ENCODE results near the gene ADAMTS17.

The ADAMTS17 gene

GRCh38 chr15:100171411-100171810, 170.4 kb downstream of the ADAMTS17 start:
- TF ChIP-seq, protein P1, sequence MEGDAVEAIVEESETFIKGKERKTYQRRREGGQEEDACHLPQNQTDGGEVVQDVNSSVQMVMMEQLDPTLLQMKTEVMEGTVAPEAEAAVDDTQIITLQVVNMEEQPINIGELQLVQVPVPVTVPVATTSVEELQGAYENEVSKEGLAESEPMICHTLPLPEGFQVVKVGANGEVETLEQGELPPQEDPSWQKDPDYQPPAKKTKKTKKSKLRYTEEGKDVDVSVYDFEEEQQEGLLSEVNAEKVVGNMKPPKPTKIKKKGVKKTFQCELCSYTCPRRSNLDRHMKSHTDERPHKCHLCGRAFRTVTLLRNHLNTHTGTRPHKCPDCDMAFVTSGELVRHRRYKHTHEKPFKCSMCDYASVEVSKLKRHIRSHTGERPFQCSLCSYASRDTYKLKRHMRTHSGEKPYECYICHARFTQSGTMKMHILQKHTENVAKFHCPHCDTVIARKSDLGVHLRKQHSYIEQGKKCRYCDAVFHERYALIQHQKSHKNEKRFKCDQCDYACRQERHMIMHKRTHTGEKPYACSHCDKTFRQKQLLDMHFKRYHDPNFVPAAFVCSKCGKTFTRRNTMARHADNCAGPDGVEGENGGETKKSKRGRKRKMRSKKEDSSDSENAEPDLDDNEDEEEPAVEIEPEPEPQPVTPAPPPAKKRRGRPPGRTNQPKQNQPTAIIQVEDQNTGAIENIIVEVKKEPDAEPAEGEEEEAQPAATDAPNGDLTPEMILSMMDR (IDR thresholded peaks at IDR 0.05) = no peak

DNA sequence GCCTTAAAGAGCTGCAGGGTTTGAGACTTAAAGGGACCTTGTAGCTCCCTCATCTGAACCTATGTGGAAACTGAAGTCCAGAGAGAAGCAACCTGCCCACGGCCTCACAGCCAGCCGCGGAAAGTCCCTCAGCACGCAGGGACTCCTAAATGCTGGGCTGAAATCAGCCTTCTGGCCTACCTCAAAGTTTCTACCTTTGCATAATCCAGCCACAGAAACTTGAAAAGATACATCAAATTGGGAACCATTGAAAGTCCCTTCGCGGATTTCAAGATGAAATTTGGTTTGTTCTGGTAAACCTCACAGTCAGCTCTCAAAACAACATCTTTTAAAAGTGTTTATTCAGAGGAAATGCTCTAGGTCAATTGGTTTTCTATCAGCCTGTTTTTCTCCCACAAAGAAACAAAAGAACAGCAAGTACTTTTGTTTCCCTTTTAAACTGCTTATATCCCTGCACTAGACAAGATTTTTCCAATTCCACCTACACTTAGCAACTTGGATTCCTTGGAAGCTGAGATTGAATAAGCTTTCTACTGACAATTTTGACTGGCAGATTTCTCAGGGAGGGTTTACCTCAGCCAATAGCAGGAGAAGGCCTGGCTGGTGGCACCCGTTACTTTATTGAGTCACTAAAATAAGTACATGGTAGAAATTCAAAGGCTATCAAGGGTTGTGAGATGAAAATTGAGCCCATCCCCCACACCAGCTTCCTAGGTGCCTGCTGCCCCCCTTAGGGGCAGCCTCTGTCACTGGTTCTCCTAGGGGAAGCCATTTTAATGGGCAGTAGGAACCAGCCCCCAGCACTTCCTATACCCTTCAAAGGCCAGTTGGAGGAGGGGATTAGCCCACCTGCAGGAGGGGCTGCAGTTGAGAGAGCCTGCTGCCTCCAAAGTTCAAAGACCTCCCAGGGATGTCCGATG, 171.2 kb downstream of the ADAMTS17 start:
- TF ChIP-seq, protein P1 (IDR thresholded peaks at IDR 0.05) = no peak

DNA sequence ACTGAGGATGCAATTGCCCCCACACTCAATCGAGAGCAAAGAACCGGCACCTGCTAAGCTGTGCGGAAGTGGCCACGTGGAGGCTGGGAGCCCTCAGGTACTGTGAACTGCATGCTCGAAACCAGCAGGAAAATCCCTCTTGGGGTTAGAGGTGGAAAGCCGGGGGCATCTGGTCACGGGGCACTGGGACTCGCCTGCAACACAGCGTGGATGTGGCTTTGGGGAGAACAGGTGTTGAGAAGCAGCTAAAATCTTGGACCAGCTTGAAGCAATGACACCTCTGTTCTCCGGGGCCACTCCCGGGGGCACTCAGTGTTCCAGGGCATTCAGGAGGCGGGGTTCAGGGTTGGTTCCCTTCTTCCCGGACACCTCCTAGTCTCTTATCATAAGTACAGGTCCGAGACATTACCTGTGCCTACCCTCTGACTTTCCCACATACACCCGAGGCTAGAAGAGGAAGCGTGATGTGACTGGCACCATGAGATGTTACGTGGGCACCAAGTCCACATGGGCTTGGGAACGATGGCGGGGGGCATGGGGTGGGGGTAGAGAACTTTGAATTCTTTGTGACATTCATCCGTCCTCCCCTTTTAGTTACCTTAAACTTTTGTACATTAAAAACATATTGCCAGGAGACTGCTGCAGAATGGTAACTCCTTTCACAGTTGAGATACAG, 172.0 kb downstream of the ADAMTS17 start:
- TF ChIP-seq, protein P1 (IDR thresholded peaks at IDR 0.05) = no peak

DNA sequence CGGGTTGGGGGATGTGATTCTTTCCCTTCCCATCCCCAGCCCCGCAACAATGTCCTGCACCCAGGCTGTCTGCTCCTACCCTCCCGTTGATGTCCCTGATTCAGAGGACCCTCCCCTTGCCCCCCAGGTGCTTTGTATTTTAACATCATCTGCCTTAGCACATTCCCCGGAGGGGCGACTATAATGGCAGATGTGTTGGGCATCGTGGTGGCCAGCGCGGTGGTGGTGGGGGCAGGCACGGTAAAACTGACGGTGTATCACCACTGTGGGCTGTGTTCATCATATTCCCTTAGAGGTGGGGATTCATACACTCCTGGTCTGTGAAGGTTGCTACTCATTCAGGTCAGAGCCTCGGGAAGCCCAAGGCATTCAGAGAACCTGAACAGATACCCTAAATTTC, 173.0 kb downstream of the ADAMTS17 start:
- TF ChIP-seq, protein P1 (IDR thresholded peaks at IDR 0.05) = no peak

DNA sequence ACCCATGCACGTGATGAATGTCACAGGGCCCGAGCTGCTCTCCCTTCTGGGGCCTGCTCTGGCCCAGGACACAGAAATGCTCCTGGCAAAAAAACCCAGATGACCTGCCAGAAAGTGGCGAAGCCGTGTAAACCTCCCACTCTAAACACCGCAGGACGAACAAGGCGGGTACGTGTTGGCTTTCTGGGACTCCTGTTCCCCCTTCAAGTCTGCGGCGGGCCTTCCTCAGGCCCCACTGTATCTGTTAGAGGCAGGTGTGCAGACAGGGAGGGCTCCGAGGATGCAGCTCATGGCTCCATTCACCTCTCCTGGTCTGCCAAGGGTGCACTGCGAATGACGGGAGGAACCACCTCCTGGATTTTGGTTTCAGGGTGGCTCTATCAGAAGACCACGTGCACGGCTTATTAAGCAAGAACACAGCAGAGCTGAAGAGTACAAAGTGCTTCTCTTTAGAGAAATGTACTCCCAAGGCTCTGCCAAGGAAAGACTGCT, 173.8 kb downstream of the ADAMTS17 start:
- TF ChIP-seq, protein P1 (IDR thresholded peaks at IDR 0.05) = no peak

- TF ChIP-seq, protein P1 (IDR thresholded peaks at IDR 0.05) = no peak
These were observed 175.5 kb downstream of the ADAMTS17 start for GRCh38 chr15:100166313-100166712.

DNA sequence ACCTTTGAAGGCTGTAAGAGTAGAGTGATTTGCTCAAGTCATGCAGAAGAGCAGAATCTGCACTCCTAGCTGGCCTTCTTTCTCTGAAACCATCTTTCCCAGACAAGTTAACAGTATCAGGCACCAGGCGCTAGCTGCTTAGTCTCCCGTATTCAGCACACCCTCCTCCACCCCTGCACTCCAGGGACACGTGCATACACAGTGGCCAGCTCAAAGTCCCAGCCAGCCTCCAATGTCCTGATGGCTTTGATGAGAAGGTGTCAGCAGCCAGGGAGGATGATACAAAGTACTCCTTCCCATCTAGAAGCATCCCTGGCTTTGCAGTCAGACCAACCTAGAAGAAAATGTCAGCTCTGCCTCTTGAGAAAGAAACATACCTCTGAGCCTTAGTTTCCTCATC, 177.8 kb downstream of the ADAMTS17 start:
- TF ChIP-seq, protein P1 (IDR thresholded peaks at IDR 0.05) = no peak

All from LNCAP (cell line).